GM21390 (cell line): ENCODE measurements around the gene MISP.

Experiments
- ATAC-seq: cut with Tn5 transposase; IDR thresholded peaks from one replicate; pipeline ENCODE4 v1.9.1; 2021; ENCODE audit not compliant: unreplicated experiment

Gene MISP

DNA sequence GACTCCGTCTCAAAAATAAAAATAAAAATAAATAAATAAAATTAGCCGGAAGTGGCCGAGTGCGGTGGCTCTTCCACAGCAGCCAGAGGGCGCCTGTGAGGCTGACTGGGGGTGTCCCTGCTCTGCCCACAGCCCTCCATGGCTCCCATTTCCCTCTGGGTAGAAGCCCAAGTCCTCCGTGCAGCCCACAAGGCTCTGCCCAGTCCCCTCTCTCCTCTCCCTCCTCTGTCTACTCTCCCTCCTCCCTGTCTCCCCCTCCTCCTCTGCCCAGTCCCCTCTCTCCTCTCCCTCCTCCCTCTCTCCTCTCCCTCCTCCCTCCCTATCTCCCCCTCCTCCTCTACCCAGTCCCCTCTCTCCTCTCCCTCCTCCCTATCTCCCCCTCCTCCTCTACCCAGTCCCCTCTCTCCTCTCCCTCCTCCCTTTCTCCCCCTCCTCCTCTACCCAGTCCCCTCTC lies 20.4 kb downstream of the MISP start:
- no peak for ATAC-seq

DNA sequence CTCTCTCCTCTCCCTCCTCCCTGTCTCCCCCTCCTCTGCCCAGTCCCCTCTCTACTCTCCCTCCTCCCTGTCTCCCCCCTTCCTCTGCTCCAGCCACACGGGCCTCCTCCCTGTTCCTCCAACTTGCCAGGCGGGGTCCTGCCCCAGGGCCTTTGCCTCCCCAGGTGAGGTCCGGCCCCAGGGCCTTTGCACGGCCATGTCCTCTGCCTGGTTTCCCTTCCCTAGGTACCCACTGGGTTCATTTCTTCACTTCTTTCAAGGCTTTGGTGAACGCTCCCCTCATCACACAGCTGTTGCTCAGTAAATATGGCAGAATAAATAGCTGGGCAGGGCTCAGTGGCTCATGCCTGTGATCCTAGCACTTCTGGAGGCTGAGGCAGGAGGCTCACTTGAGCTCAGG lies 21.2 kb downstream of the MISP start:
- no peak for ATAC-seq

DNA sequence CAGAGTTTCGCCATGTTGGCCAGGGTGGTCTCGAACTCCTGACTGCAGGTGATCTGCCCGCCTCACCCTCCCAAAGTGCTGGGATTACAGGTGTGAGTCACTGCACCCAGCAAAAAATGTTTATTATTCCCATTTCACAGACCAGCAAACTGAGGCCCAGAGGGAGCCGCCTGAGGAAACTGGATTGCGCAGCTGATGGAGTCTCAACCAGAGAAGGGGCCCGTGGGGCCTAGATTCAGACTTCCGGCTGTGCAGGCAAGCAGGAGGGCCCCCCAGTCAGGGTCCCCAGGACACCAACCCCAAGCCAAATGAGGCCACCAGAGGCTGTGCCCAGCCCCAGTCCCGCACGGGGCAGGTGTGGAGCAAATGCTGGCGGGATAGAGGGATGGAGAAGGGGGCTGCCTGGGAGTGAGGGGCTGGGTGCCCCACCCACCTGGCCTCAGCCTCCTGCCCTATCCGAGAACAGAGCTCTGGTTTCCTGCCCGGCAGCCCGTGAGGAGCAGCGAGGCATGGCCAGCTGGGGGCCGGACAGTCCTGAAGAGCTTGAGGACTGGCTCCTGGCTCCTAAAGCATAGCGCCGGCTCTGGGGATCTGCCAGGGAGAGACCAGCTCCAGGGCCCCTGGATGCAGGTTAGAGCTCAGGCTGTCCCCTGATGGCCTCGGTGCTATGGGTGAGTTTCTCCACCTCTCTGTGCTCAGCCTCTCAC lies 22.0 kb downstream of the MISP start:
- no peak for ATAC-seq

DNA sequence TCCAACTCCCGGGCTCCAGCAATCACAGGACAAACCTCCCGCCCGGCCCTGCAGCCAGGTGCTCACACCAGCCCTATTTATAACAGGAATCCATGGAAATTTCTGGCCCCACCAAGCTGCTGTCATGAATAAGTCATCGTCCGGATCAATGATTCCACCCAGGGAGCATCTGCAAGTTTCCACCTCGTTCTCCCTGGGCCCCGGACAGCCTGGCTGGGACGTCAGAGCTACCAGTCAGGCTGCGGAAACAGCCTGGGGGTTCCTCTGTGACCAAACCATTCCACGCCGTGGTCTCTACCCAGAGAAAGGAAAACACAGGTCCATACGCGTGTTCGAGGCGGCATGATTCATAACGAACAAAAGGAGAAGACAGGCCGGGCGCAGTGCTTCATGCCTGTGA lies 25.6 kb downstream of the MISP start:
- no peak for ATAC-seq

DNA sequence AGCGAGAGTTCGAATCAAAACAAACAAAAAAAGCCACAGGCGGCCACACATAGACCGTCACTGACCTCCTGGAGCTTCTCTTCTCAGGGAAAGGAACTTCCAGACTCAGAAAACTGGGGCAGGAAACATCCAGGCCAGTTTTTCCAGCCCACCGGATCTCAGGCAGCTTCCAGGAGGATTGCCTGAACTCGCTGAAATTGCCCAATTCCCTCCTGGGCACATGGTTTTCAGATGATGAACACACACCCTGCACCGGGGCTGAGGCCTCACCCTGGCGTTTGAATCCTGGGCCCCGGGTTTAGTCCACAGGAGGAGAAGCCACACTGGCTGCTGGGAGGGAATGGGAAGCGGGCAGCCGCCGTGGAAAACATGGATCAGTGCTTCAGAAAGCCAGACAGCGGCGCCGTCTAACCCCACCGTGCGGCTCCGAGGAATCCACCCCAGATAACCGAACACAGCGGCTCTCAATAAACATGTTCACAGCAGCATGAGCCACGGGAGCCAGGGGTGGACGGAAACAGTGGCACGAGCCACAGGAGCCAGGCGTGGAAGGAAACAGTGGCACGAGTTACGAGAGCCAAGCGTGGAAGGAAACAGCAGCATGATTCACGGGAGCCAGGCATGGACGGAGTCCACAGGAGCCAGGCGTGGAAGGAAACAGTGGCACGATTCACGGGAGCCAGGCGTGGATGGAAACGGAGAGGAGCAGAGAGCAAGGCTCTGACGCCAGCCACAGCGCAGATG lies 28.2 kb downstream of the MISP start:
- no peak for ATAC-seq

DNA sequence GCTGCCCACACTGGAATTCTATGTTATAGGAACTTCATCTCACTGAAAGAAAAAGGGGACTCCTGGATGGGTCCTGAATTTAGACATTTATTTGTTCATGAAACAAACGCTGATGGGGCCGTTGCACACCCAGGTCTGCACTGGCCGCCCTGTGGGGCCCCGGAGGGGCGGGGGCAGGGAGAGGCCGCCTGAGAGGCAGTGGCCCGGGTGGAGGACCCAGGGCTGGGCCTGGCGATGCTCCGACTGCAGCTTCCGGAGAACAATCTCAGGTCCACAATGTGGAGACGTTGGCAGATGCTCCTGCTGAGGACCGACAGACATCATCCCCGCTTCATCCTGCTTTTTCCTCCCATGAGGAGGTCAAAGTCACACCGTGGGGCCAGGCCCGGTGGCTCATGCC lies 30.0 kb downstream of the MISP start:
- no peak for ATAC-seq

DNA sequence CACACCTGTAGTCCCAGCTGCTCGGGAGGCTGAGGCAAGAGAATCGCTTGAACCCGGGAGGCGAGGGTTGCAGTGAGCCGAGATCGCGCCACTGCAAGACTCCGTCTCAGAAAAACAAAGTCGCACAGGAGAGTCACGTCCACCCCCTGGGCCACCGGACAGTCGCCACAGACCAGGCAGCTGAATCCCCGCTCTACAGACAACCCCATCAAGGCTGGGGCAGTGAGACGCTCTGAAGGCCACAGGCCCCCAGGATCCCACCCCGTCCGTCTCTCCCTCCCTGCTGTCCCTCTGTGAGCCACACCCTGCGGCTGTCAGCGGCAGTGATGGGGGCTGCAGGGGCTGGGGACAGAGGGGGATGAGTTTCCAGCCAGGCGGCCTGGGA lies 30.9 kb downstream of the MISP start:
- no peak for ATAC-seq

DNA sequence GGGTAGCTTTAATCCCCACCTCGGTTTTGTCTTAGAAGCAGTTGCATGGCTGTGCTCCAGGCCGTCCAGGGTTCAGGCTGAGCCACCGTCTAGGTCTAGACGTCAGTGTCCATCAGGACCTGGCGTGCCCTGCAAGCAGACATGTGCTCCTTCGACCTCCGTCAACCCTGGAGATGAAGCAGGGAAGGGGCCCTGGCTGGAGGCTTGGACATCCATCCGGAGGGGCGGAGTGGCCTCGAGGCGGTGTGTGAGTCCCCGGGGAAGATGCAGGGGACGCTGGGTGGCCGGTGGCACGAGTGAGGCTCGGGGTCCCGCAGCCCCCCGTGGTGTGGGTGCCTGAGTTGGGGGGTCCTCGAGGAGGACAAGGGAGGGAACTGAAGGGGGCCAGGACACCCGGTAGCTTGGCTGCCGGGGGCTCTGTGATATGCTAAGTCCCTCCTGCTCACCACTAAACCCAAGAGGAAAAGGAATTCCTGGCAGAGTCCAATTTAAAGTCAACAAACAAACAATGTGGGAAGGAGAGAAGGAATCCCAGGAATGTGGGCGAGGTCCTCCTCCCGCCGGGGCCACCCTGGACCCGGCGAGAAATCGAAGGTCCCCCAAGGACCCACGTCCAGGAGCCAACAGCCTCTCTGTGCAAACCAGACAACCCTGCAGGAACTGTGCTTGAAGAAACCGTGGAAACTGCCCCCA lies 31.4 kb downstream of the MISP start:
- ATAC-seq: no peak

DNA sequence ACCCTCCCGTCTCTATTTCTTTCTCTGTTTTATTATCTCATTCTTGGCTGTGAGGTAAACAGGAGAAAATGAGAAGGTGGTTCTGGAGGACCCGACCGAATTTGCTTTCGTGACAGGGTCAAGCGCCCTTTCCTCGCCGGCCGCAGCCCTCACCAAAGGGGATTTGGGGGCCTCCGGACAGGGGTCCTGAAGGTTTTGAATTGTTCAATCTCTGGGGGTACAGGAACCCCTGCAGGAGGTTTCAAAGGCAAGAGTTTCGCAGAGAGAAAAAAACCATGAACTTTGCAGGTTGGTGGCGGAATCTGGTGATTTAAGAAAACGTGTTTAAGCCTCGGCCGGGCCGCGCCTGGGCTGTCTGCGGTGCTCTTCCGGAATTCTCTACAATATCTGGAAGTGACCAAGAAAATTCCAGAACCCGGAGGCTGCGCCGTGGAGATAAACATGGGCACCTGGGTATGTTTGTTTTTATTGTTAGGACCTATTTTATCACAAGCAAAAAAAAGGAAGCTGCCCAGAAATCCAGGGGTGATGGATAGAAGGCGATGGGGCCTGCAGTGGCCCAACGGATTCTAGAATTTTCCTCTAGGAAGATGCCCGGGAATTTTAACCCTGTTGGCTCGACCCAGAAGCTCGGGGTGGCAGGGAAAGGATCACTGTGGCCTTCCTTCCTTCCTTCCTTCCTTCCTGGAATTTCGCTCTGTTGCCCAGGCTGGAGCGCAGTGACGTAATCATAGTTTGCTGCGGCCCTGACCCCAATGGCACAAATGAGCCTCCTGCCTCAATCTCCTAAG lies 32.2 kb downstream of the MISP start:
- ATAC-seq: no peak

DNA sequence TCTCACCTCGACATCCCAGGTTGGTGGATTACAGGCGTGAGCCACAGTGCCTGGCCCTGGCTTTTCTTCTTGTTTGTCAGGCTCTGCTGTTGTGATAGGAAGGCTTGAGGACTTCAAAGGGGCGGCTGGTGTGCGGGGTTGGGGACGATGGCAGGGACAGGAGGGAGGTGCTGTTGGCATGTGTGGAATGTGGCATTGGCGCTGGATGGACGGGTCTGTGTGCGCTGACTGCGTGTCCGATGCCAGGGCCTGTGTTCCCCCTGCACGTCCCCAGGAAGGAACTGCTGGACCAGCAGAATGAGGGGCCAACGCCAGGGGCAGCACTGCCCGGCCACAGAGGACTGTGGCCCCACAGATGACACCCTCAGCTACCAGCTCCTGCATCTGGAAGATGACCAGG lies 33.6 kb downstream of the MISP start:
- no peak for ATAC-seq

DNA sequence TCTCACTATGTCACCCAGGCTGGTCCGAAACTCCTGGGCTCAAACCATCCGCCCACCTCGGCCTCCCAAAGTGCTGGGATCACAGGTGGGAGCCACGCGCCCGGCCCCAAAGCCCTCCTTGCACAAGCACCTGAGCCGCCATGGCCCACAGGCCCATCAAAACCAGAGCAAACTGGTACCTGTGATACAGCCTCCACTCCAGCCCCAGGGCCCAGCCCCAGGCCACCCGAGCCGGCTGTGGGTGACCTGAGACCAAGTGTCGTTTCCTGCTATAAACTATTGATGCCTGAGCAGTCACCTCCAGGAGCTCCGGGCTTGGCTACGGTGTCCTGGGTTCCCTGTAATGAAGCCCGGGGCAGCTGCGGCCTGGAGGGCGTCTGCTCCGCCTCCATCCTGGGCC lies 36.6 kb downstream of the MISP start:
- no peak for ATAC-seq

DNA sequence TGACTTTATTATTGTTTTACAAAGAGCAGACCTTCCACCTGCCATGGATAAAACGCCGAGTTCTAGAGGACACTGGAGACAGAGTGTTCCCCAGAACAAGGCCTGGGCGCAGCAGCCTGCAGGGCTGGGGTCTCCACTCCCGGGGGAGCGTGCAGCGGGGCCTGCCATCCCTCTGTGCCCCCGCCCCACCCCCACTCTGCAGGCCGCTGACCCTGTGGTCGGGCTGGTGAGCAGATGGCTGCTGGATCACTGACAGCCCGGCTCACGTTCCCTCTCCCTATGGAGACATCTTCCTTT lies 37.7 kb downstream of the MISP start:
- no peak for ATAC-seq

DNA sequence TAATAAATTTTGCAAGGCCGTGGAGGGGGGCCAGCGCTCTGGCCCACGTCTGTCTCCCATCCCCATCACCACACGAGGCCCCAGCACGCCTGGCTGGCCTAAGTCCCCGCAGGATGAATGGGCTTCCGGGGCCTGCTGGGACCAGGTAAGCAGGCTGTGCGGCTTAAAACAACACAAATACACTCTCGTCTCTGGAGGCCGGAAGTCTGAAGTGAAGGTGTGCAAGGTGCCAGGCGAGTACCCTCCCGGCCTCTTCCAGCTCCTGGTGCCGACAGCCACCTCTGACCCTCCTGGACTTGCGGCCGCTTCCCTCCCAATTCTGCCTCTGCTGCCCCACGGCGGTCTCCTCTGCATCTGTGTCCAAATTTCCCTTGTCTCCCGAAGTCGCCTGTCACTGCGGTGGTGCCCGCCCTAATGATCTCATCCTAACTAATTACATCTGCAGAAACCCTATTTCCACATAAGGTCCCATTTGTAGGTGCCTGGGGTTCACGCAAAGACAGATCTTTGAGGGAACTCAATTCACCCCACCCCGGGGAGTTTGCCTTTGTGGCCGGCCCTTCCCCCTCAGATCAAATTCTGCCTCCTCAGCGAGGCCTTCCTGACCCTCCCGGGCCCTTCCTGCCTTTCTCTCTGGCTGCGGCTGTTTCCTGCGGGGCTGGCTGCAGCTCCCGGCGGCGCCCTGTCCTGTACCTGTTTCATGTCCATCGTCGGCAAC lies 38.2 kb downstream of the MISP start:
- ATAC-seq: no peak

DNA sequence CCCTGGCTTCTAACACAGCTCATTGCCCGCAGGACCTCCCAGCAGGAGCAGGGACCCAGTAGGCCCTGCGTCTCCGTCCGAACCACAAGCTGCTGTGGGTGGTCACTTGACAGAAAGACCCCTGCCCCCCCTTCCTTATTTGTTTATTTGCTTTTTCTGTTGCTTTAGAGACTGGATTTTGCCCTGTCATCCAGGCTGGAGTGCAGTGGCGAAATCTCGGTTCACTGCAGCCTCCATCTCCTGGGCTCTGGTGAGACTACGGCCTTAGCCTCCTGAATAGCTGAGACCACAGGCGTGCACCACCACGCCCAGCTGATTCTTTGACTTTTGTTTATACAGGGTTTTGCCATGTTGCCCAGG lies 38.8 kb downstream of the MISP start:
- ATAC-seq: no peak

DNA sequence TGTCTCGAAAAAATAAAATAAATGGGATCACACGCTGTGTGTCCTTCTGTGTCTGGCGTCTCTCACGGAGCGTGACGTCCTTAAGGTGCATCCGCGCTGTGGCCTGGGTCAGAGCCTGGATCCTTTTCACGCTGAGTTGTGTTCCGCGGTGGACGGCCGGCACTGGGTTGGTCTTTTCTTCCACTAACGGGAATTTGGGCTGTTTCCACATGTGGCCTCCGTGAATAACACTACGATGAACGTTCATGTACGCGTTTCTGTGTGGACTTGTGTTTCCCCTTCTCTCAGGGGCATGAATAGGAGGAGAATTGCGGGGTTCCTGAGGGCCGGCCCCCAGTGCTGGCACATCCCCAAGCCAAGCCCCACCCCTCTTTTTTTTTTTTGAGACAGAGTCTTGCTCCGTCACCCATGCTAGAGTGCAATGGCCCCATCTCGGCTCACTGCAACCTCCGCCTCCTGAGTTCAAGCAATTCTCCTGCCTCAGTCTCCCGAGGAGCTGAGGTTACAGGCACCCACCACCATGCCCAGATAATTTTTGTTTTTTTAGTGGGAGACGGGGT lies 40.2 kb downstream of the MISP start:
- ATAC-seq: no peak

DNA sequence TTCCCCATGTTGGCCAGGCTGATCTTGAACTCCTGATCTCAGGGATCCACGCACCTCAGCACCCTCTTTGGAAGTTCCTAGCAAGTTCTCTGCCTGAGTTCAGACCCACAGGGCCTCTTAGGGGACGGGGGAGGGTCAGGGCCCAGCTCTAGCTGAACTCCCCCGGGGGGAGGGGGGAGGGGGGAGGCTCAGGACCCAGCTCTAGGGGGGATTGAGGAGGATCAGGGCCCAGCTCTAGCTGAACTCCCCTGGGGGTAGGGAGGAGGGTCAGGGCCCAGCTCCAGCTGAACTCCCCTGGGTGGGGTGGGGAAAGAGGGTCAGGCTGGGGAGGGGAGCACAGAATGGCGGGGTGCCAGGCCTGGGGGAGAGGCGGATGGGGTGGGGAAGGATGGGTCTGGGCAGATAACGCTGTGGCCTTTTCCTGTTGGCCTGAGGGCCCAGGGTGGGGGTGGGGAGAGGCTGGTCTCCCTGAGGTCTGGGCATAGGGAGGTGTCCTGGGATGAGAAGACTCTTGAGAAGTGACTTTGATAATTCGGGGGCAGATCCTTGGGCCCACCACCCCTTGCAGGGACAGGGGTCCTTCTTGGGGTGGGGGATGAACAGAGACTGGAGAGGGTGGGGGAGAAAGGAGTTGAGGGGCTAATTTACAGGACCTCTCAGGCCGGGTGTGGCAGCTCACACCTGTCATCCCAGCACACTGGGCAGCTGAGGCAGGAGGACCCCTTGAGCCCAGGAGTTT lies 40.8 kb downstream of the MISP start:
- ATAC-seq: no peak

DNA sequence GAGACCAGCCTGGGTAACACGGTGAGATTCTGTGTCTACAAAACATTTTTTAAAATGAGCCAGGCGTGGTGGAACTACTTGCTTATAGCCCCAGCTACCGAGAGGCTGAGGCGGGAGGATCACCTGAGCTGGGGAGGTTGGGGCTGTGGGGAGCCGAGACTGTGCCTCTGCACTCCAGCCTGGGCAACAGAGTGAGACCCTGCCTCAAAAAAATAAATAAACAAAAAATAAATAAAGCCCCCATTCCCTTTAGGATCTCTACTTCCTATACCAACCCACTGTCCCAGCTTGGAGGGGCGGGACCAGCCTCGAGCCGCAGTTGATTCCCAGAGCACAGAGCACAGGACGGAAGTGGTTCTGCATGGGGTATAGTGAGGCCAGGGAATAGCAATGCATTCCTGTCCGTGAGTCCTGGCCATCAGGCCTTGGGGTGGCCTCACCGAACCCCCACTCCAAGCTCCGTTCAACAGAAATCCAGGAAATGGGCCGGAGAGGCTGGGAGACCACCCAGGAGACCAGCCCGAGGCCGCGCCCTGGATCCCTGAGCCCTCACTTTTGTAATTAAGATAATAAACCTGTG lies 41.5 kb downstream of the MISP start:
- no peak for ATAC-seq

DNA sequence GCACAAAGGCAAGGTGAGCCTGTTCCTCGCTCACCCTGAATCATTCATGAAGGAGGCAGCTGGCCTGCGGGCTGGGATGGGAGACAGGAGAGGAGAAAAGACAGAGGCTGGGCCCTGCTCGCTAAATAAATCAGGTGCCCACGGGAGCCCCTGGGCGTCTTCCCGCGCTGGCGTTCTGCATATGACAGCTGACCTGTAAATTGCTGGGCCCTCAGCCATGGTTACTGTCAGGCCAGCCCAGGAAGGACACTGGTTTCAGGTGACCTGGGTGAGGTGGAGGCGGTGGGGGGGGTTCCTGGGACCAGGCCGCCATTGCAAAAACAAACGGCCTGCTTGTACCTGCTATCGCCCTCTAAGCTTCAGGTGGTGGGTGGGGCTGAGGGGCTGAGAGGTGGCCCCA lies 42.9 kb downstream of the MISP start:
- no peak for ATAC-seq

DNA sequence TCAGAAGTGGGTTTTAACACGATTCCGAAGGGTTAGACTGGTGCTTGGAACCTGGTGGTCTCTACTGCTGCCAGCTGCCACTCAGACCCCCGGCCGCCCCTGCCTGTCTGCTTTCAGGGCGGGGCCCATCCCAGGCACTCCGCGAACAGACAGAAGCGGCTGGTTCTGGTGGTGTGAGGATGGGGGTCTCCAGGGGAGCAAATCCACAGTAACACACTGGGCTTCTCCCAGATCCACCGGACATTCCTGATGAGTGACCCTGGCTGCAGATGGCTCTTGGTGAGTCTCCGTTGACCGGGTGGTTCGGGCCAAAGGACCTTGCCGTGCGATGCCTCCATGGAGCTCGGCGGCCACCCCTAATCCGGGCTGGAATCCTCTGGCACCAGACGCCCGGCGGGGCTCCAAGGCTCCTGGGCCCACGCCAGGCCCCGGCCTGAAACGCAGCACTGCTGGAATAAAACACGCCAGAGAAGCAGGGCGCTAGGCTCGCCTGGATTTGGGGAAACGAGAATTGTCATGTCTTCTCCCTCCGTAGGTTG lies 44.2 kb downstream of the MISP start:
- no peak for ATAC-seq
